NCI-H82 (cell line): ENCODE results near the gene CSRP2.
A peak's percentile ranks its signal among the peaks of the same experiment; 100 is the strongest.

Source experiments
- DNase-seq: peaks from one replicate; lab custom pipeline; 2025; lab: John Stamatoyannopoulos, UW

The CSRP2 gene

GRCh38 chr12:76863005-76863670 lies 15.7 kb downstream of the CSRP2 start:
- DNase-seq: peak; percentile 15

GRCh38 chr12:76860256-76860655 lies 18.6 kb downstream of the CSRP2 start:
- no peak for DNase-seq

- no peak for DNase-seq
Observed at GRCh38 chr12:76859611-76860010, 19.2 kb downstream of the CSRP2 start.

- DNase-seq: no peak
Observed at GRCh38 chr12:76856018-76856644, 22.7 kb downstream of the CSRP2 start.

DNA sequence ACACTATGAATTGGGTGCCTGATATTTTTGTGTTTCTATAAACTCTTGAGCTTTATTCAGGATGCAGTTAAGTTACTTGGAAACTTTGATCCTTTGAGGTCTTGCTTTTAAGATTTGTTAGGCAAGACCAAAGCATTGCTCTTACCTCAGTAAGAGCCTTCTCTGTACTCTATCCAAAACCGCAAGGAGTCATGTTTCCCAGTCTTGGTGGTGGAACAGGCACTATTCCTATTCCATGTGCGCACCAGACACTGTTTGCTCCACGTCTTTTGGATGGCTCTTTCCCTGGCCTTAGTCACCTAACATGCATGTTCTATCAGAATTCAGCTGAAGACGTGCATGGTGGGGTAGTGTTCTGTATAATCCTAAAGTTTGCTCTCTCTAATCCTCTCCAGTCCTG lies 23.5 kb downstream of the CSRP2 start:
- DNase-seq: no peak

DNA sequence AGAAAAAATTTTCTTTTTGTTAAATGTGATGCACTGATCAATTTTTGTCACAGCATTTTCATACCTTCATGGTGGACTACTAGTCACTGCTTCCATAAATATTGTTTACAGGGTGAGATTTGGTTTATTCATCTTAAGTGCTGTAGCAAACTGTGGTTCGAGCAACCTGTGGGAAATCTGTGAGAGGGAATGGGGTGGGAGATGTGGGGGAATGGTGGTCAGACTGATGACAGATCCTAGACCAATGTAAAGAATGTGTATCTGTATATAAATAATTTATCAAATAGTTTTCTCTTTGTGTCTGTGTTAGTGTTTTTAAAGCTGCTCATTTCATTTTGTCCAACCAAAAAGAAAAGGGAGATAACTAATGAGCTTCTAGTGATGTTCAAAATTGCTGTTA lies 26.7 kb downstream of the CSRP2 start:
- no peak for DNase-seq

- DNase-seq: no peak
Observed at GRCh38 chr12:76848132-76848531, 30.7 kb downstream of the CSRP2 start.

DNA sequence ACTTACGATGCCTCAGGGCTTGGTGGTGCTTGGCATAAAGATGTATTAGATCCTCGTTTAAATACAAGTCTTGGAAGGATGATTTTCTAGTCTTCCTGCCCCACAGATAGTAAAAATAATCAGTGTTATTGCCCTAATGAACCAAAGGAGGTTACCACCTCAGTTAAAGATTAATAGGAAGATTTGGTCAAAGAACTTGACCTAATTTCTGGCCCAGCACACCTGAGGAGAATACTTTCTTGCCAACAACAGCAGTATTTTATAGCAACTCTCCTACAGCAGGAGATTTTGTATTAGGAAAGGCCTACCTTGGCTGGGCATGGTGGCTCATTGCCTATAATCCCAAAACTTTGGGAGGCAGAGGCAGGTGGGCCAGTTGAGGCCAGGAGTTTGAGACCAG lies 31.6 kb downstream of the CSRP2 start:
- DNase-seq: no peak

DNA sequence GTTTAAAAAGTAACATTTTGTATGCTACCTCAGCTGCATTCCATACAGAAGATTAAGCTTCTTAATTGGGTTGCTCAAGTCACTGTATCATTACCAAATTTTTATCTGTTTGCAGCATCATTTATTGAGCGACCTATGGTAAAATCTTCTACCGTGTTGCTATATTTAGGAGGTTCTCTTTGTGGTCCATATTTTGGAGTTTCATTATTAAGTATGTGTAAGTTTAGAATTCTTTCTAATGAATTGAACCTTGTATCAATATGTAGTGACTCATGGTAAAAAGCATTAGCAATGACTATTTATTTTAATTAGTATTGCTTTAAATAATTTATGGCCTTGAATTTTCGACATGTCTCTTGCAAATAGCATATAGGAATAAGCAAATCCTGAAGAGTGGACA lies 42.2 kb downstream of the CSRP2 start:
- DNase-seq: no peak

DNA sequence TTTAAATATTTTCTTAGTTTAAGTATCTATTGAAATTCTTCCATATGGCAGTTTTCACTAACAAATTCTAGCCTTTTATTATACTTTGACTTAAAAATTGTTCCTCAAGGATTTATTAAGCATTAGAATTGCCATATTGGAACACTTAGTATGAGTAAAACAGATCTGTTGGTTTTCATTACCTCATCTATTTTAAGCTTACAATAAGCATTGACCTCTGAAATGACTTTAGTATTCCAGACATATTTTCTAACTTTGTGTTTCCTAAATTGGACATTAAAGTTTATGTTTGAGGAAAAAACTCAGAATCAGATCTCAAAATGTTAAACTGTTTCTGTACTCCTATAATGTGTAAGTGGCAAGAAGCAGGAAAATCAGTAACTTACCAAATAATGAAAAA lies 48.4 kb downstream of the CSRP2 start:
- no peak for DNase-seq

DNA sequence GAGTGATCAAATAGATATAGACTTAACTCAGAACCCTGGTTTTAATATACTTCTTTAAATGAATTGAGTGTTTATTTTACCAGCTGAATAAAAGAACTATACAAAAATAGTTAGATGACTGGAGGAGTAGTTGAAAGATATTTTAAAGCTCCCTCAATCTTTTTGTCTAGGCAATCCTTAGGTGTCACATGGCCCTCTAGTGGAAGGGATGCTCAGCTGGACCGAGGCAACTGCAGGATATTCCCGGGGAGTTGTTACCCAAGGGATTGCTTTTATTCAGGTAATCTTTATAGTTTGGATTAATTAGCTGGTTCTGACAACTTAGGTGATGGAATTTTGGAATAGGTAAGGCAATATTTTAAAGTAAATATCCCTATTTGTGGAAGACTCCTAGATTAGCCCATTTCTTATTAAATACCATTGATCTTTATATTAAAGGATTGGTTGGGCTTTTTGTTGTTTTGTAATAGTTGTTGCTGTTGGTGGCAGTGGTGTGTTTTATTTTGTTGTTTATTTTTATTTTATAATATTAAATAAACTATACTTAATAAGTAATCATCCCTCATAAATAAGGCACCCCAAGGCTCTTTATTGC lies 57.8 kb downstream of the CSRP2 start:
- DNase-seq: peak; percentile 70

- DNase-seq: no peak
Observed at GRCh38 chr12:76813972-76814371, 64.8 kb downstream of the CSRP2 start.

- DNase-seq: no peak
Observed at GRCh38 chr12:76813265-76813664, 65.6 kb downstream of the CSRP2 start.

GRCh38 chr12:76811976-76812375 lies 66.8 kb downstream of the CSRP2 start:
- DNase-seq: no peak

DNA sequence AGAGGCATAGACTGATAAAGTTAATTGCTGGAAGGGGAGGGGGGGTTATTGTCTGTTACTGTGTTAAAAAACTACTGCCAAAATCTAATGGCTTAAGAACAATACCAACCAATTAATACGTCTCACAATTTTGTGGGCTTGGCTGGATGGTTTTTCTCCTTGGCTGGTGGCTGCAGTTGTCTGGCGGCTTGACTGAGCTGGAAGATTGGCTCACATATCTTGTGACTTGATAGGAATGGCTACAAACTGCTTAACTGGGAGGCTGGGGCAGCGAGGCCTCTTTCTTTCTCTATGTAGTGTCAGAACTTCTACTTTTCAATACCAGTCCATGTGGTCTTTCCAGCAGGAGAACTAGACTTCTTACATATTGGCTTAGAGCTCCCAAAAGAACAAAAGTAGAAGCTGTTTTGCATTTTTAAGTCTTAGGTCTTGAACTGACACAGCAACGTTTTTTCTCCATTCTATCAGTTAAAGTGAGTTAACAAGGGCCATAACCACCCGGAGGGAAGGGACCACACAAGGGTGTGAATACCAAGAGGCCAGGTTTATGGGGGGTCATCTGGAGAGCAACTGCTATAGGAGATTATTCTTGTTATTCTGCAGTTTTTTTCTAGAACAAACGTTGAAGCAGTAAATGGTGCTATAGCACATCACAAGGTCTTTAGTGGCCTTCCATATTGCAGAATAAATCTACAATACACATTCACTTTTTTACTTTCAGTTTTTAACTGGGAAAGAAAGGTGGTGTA lies 68.0 kb downstream of the CSRP2 start:
- DNase-seq: no peak
